Head of caudate nucleus (tissue), 42 donors: ENCODE data around the gene PDXP.

Experiments used
- DNase-seq, 42 donors: peaks; one replicate each; pipeline versions ENCODE4 v3.0.0 to v3.0.0-alpha.2; 2020 to 2021; ENCODE audit warnings: mixed read lengths in 7 of 42
- intact Hi-C: fragments of 100-400 bp; cut with DNase I; formaldehyde crosslinking; loops from one replicate; pipeline ENCODE4 v1.15.0; 2022

PDXP gene

DNA sequence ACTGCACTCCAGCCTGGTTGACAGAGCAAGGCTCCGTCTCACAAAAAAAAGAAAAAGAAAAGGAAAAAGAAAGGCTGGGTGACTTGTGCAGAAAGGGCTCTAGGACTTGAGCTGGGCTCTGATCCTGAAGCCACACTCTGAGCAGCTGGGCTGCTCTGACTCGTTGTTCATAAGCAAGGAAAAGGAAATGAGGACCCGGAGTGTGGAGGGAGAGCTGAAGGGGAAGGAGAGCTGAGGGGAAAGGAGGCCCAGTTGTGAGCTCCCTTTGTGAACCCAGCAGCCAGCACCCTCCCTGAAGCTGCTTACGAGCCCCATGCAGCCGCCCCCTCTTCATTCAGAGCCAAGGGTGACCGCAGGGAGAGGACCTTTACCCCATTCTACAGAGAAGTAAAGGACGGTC, 31.4 kb upstream of the PDXP start:
- intact Hi-C loops = no loop called here

GRCh38 chr22:37627545-37627944, 31.0 kb upstream of the PDXP start:
- DNase-seq = peak in 17 of 42 donors; percentile 17 to 62 (median 40)
- intact Hi-C loops = no loop called here

More for the DNA sequence above, 31.4 kb upstream of the PDXP start:
- no peak for DNase-seq

GRCh38 chr22:37628830-37629229, 29.7 kb upstream of the PDXP start:
- intact Hi-C loops = no loop called here
- no peak for DNase-seq

GRCh38 chr22:37629928-37630327, 28.6 kb upstream of the PDXP start:
- intact Hi-C loops = no loop called here
- no peak for DNase-seq

DNA sequence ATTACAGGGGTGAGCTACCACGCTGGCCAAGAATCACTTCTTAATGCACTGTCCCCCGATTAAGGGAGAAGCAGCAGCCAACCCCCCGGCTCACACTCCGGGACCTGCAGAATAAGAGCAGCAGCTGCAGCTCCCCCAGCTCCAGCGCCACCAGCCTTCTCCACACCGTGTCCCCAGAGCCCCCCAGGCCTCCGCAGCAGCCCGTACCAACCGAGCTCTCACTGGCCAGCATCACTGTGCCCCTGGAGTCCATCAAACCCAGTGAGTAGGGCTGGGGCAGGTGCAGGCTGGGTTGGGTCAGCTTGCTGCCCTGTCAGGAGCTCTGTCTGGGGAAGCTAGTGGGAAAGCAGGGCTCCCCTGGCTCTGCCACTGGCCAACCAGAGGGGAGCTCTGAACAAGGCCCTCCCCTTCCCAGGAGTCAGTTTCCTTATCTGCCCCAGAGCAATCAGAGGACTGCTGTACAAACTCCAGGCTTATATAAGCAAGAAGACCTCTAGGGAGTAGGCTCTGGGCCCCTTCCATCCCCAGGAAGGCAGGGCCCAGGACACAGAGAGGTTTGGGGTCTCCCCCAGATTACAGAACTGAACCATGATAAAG, 27.6 kb upstream of the PDXP start:
- no peak for DNase-seq
- intact Hi-C loops = no loop called here

- DNase-seq = no peak
Observed at GRCh38 chr22:37631448-37632173, 26.9 kb upstream of the PDXP start.

DNA sequence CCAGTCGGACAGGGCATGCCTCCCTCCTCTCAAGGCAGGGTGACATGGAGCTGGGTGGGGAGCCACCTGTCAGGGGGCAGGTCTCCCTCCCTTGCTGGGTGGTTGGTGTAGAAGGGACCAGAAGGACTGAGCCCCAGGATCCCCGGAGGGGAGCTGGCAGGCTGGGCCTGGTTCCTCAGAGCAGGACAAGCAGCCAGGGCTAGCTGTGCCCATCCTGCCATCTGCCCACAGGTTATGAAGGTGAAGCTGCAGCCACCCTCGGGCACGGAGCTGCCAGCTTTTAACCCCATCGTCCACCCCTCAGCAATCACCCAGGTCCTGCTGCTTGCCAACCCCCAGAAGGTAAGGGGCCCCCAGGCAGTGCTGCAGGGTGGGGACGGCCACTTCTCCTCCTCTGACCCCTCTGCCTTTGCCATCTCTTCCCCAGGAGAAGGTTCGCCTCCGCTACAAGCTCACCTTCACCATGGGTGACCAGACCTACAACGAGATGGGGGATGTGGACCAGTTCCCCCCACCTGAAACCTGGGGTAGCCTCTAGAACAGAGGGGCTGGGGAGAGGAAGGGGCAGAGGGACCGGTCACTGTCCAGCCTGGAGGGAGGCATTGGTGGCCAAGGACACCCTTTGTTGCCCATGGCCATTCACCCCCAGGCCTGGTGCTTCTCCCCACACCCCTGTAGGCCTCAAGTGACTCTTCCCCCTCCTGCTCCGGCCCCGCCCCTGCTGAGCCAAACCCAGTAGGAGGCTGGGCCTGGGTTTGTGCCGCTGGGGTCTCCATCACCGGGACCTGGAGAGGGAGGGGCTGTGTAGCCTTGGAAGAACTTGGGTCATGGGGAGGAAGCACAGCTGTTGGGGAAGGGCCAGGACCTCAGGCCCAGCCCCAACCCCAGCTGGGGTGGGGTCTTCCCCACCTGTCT, 26.1 kb upstream of the PDXP start:
- intact Hi-C loops = no loop called here

More at GRCh38 chr22:37631448-37632173, 26.9 kb upstream of the PDXP start:
- intact Hi-C loops = no loop called here

GRCh38 chr22:37633089-37633624, 25.4 kb upstream of the PDXP start:
- no peak for DNase-seq
- intact Hi-C loops = no loop called here

More for the DNA sequence above, 26.1 kb upstream of the PDXP start:
- no peak for DNase-seq

GRCh38 chr22:37633625-37634416, 24.7 kb upstream of the PDXP start:
- peak; percentile 62 to 93 (median 84) for DNase-seq
- intact Hi-C loops = no loop called here

DNA sequence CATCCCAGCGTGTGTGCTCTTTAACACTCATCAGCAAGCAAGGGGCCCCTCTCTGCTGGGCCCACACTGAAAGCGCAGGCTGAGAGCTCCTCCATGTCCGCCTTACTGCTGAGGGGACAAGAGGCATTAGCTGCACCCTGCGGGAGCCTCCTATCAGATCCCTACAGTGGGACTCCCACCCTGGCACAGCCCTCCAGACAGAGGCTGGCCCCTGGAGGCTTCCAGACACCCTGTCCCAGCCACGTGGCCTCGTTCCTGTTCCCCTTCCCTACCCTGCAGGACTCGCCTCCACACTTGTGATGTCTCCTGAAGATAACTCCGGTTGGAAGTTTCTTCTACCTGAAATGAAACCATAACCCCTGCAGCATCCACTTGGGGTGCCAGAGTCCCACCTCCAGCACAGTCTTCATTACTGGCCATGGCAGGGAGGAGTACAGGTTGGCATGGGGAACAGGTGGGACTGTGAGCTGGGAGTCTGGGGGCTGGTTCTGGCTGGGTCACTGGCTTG, 24.1 kb upstream of the PDXP start:
- intact Hi-C loops = no loop called here

GRCh38 chr22:37635157-37635556, 23.4 kb upstream of the PDXP start:
- intact Hi-C loops = no loop called here
- no peak for DNase-seq

More for the DNA sequence above, 24.1 kb upstream of the PDXP start:
- peak in 2 of 42 donors; percentile 30 to 31 for DNase-seq

DNA sequence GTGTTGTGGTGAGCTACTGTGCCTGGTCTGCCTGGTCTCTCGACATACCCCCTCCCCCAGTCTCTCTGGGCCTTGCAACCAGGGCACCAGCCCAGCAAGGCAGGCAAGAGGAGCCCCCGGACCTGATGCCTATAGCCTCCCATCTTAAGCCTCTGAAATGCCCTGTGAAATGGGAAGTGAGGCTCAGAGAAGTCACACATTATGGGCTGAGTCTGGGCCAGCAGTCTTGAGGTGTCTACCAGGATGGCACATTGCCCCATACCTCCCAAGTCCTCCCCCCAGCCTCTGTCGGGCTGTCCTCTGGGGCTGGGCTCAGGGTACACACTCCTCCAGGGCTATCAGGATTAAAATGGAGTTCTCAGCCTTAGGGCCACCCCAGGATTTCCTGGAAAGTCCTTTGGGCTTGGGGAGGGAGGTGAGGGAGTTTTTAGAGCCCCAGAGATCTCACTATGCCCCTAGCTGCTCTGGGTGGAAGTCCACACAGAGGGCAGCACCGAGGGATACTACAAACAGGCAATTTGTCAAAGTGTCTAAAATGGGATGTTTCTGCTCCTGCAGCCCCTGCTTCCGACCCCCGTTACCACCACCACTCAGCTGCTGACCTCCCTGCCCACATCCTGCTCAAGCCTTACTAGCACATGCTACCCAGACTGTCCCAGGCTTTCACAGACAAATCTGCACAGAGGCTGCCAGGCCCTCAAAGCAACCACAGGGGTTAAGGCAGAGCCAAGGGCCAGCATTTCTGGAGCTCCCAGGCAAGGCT, 22.2 kb upstream of the PDXP start:
- intact Hi-C loops = no loop called here
- DNase-seq = peak in 4 of 42 donors; percentile 21 to 44 (median 34)

GRCh38 chr22:37636949-37637273, 21.6 kb upstream of the PDXP start:
- no peak for DNase-seq
- intact Hi-C loops = no loop called here

DNA sequence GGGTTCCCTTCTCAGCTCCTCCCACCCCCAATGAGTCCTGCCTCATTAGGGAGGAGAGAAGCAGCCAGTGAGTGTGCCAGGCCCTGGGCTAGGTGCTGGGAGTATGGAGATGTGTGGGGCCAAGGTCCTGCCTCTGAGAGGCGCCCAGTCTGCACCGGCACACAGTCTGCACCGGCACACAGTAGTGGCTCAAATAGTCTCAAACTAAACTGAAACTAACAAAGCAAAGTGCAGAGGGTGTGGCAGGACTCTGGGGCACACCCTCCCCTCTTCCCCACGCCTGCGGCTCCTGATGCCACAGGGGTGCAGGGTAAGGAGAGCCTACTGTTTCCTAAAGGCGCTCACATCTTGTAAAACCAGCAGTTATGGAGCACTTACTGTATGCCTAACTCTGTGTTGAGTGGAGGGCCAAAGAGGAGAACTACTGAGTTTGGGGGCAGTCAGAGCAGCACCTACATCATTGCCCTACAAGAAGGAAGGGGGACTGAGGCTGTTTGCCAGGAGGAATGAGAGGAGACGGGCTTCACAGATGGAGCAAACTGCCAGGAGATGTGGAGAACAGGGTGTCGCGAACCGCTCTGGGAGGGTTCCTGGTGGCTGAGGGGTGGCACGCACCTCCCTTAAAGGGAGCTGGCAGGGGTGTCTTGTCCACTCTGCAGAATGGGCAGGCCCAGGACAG, 20.0 kb upstream of the PDXP start:
- intact Hi-C loops = no loop called here
- DNase-seq = no peak

GRCh38 chr22:37639070-37639760, 19.3 kb upstream of the PDXP start, which contains the start of gene SH3BP1:
Gene SH3BP1, plus strand, starts transcription at chr22:37639669. Its CDS starts 119 bp downstream, at chr22:37639788.
- intact Hi-C loops = no loop called here
- DNase-seq = peak in 3 of 42 donors; percentile 23 to 56 (median 41)

- intact Hi-C loops = loop anchor here (5.0 kb wide), 1 partner anchor 42 kb away; no protein-coding TSS in a partner anchor
- no peak for DNase-seq
Observed at GRCh38 chr22:37639771-37640590, 18.5 kb upstream of the PDXP start.
